Astrocyte (in vitro differentiated cells and primary cell): ENCODE results near the gene REL.

Source experiments
- CTCF ChIP-seq: IDR thresholded peaks from 2 replicates; pipeline ENCODE4 v1.5.1; 2011; ENCODE audit warnings: low read depth, mild to moderate bottlenecking, inconsistent platforms, low read length, moderate library complexity; ENCODE audit not compliant: insufficient read depth
- EZH2 ChIP-seq: IDR thresholded peaks from 2 replicates; pipeline ENCODE4 v1.6.1; 2012; ENCODE audit warnings: mild to moderate bottlenecking, low read length, inconsistent platforms; ENCODE audit not compliant: insufficient read depth

- TF ChIP-seq EZH2 (no peak), CTCF (no peak)
Observed at GRCh38 chr2:60872510-60872928, 8.9 kb upstream of the REL start.
